Thyroid gland (tissue), 4 donors: Measurements from ENCODE around the gene TMEM151B. TPM values are rescaled to one million over a fixed set of nuclear protein-coding genes. Genes with fewer than 3 reads are reported as not detected.

Source experiments
- DNase-seq, 2 donors: peaks; one replicate each; pipeline ENCODE4 v3.0.0-alpha.2; 2019
- H3K27ac ChIP-seq, 3 donors: fragments of 200-600 bp; sonication (generic); 1 replicate in 2 of 3; 2 replicates in 1 of 3; pipeline ENCODE4 v1.5.1; 2016 to 2019; ENCODE audit warnings: mild to moderate bottlenecking in 1 of 3, moderate library complexity in 1 of 3
- H3K27me3 ChIP-seq: fragments of 200-600 bp; sonication (generic); one replicate; pipeline ENCODE4 v1.5.1; 2019
- H3K36me3 ChIP-seq, 2 donors: fragments of 200-600 bp; sonication (generic); one replicate each; pipeline ENCODE4 v1.5.1; 2016 to 2019
- H3K4me1 ChIP-seq, 2 donors: fragments of 200-600 bp; sonication (generic); one replicate each; pipeline ENCODE4 v1.5.1; 2017 to 2019
- H3K4me3 ChIP-seq, 3 donors: fragments of 200-600 bp; sonication (generic); replicated peaks in 1 of 3; 1 replicate in 2 of 3; 2 replicates in 1 of 3; pipeline ENCODE4 v1.5.1; 2016; ENCODE audit warnings: mild to moderate bottlenecking in 1 of 3
- H3K9me3 ChIP-seq: fragments of 200-600 bp; sonication (generic); one replicate; pipeline ENCODE4 v1.5.1; 2017
- CTCF ChIP-seq, 6 experiments: fragments of 200-600 bp in 3 of 6; fragments of 450-650 bp in 3 of 6; sonication (generic) in 3 of 6; IDR thresholded peaks; one replicate each; pipeline ENCODE4 v1.5.1; 2016 to 2019; ENCODE audit warnings: antibody characterized with exemption in 6 of 6, mild to moderate bottlenecking in 2 of 6, inconsistent platforms in 1 of 6, moderate library complexity in 1 of 6
- POLR2A ChIP-seq, 2 donors: fragments of 450-650 bp; IDR thresholded peaks; one replicate each; pipeline ENCODE4 v1.6.1; 2017; ENCODE audit warnings: antibody characterized with exemption in 2 of 2, mild to moderate bottlenecking in 2 of 2, moderate library complexity in 1 of 2
- WGBS, 2 donors: methylation state at CpG; one replicate each; pipeline ENCODE4 v1.1.5; 2017; 5-methylcytosine and 5-hydroxymethylcytosine counted together
- intact Hi-C: fragments of 100-400 bp; cut with DNase I; formaldehyde crosslinking; loops from one replicate; pipeline ENCODE4 v1.15.1; 2023
- total RNA-seq, 4 donors: library from RNA; depleted of rRNA; stranded (reverse); fragments of >200 nt; gene quantifications; one replicate each; pipeline ENCODE4 v1.2.3, GENCODE V29; 2016

TMEM151B gene
- total RNA-seq, 4 donors from 2014 or later: not detected

GRCh38 chr6:44276667-44277640, 6.7 kb downstream of the TMEM151B start:
- TF ChIP-seq CTCF (IDR thresholded peaks at IDR 0.05) (no peak), POLR2A (IDR thresholded peaks at IDR 0.05) (no peak)
- H3K4me1 ChIP-seq: peaks cover 0 to 9% of the 10 kb centered on the region in 2 donors
- peaks cover 10% of the 10 kb centered on the region for H3K27me3 ChIP-seq
- no peak overlapping the region for H3K27ac ChIP-seq
- H3K36me3 ChIP-seq: no peaks in the 10 kb centered on the region
- H3K4me3 ChIP-seq: no peak overlapping the region
- DNase-seq: no peak
- intact Hi-C loops: no loop called here
- no peaks in the 10 kb centered on the region for H3K9me3 ChIP-seq
- 78% methylated on average over 12 to 23 of the region's 23 CpGs for WGBS, 2 donors

- Histone ChIP-seq H3K9me3 (no peaks in the 10 kb centered on the region), H3K27me3 (peaks cover 10% of the 10 kb centered on the region), H3K27ac (no peak overlapping the region), H3K4me3 (no peak overlapping the region), H3K4me1 (peaks cover 0 to 9% of the 10 kb centered on the region in 2 donors), H3K36me3 (no peaks in the 10 kb centered on the region)
- no peak for TF ChIP-seq CTCF (IDR thresholded peaks at IDR 0.05)
- no peak for TF ChIP-seq POLR2A (IDR thresholded peaks at IDR 0.05)
- intact Hi-C loops: no loop called here
- 74 to 82% methylated on average over 7 of the region's 7 CpGs for WGBS, 2 donors
- no peak for DNase-seq
Measured at GRCh38 chr6:44277763-44278162, 7.5 kb downstream of the TMEM151B start.

GRCh38 chr6:44278315-44278714, 8.1 kb downstream of the TMEM151B start:
- TF ChIP-seq CTCF (IDR thresholded peaks at IDR 0.05) (no peak), POLR2A (IDR thresholded peaks at IDR 0.05) (no peak)
- intact Hi-C loops: no loop called here
- Histone ChIP-seq H3K4me3 (no peak overlapping the region), H3K9me3 (no peaks in the 10 kb centered on the region), H3K36me3 (no peaks in the 10 kb centered on the region), H3K27me3 (peaks cover 10% of the 10 kb centered on the region), H3K4me1 (peaks cover 0 to 9% of the 10 kb centered on the region in 2 donors), H3K27ac (no peak overlapping the region)
- WGBS, 2 donors: 67 to 75% methylated on average over 2 to 3 of the region's 3 CpGs
- no peak for DNase-seq

GRCh38 chr6:44278774-44279697, 8.8 kb downstream of the TMEM151B start:
- TF ChIP-seq POLR2A (IDR thresholded peaks at IDR 0.05) (no peak), CTCF (IDR thresholded peaks at IDR 0.05) (no peak)
- Histone ChIP-seq H3K4me1 (peaks cover 0 to 9% of the 10 kb centered on the region in 2 donors), H3K36me3 (no peaks in the 10 kb centered on the region), H3K4me3 (no peak overlapping the region), H3K9me3 (no peaks in the 10 kb centered on the region), H3K27me3 (peaks cover 10% of the 10 kb centered on the region), H3K27ac (no peak overlapping the region)
- WGBS, 2 donors: 76% methylated on average over 9 of the region's 9 CpGs
- intact Hi-C loops: no loop called here
- no peak for DNase-seq
